GM19397 (cell line): ENCODE data around the gene CDK14.
"Not testable (repeated sequence)": the region's sequence is repeated elsewhere in the genome, so short reads cannot be mapped to it uniquely, and the experiment has no call there.

Experiments used
- ATAC-seq: cut with Tn5 transposase; IDR thresholded peaks from one replicate; pipeline ENCODE4 v1.9.1; 2021; ENCODE audit warnings: mild to moderate bottlenecking, moderate library complexity; ENCODE audit not compliant: unreplicated experiment

Gene CDK14

DNA sequence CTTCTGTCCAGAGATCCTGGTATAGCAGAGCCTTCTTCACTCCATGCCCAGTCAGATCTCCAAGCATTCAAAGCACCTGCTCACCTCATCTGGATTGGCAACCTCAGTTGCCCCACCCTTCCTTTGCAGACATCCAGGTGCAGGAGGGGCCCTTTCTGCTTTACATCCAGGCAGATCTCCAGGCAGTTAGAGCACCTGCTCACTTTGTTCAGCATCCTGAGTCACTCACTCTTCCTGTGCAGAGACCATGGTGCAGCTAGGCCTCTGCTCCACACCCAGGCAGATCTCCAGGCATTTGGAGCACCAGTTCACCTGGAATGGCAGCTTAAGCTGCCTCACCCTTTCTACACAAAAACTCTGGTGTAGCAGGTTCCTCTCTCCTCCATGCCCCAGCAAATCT, 153.1 kb downstream of the CDK14 start:
- no peak for ATAC-seq

DNA sequence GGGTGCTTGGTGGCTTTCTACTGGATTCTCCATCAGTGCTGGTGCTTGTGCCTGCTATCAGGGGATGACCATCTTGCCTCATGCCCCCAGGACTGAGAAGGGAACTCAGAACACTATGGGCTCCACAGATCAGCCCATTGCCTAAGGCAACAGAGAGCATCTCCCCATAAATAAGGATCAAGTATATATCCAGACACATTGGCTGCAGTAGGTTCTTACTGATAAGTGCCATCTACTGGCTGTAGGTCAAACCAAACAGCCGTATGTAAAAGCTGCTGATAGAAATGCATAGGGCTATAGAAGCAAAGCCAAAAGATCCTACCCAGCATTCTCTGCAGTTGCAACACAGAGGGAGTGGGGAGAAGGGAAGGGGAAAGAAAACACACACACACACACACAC, 153.7 kb downstream of the CDK14 start:
- ATAC-seq = peak; percentile 52

DNA sequence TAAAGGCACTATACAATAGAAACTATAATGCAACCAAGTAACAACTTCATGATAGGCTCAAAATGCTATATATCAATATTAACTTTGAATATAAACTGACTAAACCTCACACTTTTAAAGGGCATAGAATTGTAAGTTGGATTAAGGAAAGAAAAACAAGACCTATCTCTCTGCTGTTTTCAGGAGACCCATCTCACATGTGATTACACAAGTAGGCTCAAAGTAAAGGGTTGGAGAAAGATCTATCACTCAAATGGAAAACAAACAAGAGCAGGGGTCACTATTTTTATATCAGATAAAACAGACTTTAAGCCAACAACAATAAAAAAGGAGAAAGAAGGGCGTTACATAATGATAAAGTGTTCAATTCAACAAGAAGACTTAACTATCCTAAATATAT, 155.5 kb downstream of the CDK14 start:
- no peak for ATAC-seq

DNA sequence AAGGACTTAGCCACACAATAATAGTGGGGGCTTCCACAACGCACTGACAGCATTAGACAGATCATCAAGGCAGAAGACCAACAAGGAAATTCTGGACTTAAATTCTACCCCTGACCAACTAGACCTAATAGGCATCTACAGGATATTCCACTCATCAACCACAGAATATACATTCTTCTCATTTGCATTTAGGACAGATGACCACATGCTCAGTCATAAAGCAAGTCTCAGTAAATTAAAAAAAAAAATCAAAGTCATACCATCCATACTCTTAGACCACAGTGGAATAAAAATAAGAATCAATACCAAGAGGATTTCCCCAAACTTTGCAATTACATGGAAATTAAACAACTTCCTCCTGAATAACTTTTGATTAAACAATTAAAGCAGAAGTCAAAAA, 155.9 kb downstream of the CDK14 start:
- ATAC-seq = no peak

DNA sequence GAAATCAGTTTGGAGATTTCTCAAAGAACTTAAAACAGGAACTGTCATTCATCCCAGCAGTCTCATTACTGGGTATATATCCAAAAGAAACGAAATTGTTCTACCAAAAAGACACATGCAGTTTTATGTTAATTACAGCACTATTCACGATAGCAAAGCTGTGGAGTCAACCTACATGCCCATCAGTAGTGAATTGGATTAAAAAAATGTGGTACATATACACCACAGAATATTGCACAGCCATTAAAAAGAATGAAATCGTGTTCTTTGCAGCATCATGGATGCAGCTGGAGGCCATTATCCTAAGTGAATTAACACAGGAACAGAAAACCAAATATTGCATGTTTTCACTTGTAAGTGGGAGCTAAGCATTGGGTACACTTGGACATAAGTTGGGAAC, 158.9 kb downstream of the CDK14 start:
- no peak for ATAC-seq

DNA sequence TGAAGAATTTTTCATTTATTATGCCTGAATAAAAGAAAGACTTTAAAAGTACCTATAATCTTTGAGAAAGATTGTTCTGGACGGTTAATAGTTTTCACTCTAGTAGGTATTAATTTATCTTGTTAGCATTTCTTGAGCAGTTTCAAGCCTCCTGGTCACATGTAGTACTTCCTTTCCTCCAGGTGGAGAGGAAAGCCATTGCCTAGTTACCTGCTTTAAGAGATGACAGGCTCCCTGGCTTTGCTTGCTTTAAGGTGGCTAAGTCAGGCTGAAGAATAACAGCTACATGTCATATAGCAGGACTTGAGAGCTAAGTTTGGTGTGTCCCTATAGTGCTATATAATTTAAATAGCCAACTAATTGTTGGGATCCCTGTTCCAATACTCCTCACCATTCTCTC, 160.2 kb downstream of the CDK14 start:
- ATAC-seq = no peak

- ATAC-seq = peak; percentile 92
These were observed 161.4 kb downstream of the CDK14 start for GRCh38 chr7:90757565-90757950.

DNA sequence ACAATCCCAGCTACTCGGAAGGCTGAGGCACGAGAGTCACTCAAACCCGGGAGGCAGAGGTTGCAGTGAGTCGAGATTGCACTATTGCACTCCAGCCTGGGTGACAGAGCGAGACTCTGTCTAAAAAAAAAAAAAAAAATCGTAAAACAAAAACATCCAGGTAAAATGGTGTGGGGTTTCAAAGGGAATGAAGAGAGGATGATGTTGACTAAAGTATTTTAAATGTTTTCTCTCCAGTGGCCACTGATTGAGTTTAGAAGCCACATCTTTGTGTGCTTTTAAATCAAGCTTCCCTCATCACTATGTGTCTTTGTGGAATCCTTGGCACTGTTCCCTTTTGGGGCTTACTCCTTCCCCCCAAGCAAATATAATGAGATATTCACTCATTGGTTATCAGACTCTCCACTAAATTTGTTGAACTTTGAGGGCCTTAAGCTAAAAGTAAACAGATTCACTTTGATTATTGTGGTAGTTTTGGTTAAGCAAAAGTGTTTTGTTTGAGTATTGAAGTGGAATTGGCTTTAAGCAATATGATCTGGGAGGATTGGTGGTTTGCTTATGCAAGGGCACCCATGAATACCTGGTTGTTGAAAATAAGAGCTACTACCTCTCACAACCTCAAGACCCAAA, 162.9 kb downstream of the CDK14 start:
- ATAC-seq = no peak

DNA sequence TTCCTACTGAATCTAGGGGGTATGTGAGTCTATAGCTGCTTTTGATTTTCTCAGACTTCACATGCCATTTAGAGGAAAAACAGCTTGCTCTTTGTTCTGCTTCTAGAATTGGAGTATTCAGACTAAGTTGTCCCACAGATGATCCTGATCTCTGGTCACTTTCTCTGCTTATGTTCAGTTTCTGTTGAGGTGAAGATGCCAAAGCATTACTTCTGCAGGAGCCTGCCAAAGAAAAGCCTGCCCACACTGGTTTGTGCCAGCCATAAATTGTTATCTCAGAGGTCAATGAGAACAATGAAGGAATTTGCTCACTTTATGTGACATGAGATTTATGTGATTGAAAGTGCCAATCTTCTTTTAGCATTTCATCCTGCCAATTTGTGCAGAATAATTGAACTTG, 163.6 kb downstream of the CDK14 start:
- ATAC-seq = no peak

- ATAC-seq = no peak
These were observed 164.8 kb downstream of the CDK14 start for GRCh38 chr7:90760892-90761291.

DNA sequence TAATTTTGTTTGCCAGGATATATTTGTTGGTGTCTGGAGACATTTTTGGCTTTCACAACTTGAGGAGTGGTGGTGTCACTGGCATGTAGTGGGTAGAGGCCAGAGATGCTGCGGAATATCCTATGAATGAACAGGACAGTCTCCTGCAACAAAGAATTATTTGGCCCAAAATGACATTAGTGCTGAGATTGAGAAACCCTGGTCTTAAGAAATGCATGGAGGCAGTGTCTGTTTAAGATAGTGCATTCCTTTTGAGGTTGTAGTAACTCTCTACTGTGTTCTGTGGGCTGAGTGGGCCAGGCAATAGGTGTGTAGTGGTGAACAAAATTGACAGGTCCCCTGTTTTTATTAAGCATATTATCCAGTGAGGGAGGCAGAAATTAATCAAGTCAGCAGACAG, 165.5 kb downstream of the CDK14 start:
- no peak for ATAC-seq

DNA sequence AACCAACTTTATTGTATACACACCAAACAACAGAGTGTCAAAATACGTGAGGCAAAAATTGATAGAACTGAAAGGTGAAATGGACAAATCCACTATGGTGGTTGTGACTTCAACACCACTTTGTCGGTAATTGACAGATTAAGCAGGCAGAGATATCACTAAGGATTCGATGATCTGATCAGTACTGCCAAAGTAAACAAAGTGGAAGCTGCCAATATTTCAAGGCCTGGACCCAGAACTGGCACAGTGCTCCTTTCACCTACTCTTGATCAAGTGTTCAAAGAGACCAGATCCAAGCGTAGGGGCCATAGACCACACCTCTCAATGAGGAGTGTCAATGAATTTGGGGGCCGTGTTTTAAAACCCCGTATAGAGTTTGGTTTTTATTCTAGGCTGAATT, 167.0 kb downstream of the CDK14 start:
- no peak for ATAC-seq

- no peak for ATAC-seq
These were observed 168.9 kb downstream of the CDK14 start for GRCh38 chr7:90764848-90765570.

DNA sequence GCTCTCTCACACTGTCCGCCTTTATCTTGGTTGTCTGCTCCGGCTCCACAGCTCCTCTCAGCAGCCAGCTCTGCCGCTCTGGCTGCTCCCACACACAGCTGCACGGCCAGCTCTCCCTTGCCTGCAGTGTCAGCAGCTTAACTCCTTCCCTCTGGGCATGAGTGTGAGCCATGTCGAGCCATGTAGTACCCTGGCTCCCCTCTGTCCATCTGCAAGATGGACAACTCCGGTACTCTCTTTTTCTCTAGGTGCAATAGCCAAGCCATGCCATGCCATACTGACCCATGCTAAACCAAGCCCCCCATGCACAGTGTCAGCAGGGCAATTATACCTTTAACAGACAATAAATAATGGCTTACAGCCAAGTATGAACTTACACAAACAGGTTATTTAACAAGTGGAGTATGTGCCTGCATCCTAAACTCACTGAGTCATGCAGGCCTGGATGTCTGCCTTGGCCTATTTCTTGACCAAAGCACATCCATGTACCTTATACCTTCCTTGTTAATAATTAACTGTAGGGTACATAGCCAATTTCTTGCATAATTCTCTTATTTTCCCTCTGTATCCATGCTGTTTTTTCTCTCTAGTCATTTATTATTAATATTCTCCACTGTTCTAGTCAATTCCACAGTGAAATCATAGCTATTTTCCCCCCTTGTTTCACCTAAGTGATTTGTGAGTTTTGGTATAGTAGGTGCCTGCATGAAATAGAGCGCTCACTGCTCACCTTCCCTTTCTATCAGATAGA, 170.9 kb downstream of the CDK14 start:
- no peak for ATAC-seq

- no peak for ATAC-seq
These were observed 172.2 kb downstream of the CDK14 start for GRCh38 chr7:90768301-90768700.

DNA sequence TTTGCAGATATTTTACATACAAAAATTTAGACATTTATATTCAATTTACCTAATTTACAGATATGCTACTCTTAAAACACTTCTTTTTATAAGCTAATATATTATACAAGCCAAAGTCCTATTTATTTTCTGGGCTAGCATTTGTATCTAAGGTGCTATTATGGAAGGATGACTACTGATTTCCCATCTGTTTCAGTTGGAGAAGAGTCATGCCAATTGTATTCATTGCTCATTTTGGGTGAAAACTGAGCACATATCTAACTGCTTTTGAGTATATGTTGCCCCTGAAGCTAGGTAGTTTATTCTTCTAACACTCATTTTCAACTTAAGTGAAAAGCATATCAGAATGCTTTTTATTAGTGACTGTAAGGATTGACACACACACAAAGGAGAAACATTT, 172.9 kb downstream of the CDK14 start:
- no peak for ATAC-seq

- ATAC-seq = not testable (repeated sequence)
These were observed 173.4 kb downstream of the CDK14 start for GRCh38 chr7:90769566-90769965.

DNA sequence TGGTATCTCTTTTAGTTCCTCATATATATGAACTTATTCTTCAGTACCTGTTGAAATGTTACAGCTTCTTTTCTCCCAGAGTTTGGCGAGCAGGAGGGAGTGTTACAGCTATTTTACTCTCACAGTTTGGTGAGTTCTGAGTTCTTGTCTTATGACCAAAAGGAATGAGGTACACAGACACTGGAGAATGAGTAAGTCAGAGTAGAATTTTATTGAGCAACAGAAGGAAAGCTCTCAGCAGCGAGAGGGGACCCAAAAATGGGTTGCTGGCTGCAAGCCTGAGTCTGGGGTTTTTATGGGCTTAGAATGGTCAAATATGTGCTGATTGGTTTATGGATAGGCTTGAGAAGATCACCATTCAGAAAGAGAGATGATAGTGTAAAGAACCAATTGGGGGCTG, 175.2 kb downstream of the CDK14 start:
- no peak for ATAC-seq

GRCh38 chr7:90772410-90772809, 176.3 kb downstream of the CDK14 start:
- ATAC-seq = no peak

- no peak for ATAC-seq
These were observed 177.1 kb downstream of the CDK14 start for GRCh38 chr7:90773269-90773668.

DNA sequence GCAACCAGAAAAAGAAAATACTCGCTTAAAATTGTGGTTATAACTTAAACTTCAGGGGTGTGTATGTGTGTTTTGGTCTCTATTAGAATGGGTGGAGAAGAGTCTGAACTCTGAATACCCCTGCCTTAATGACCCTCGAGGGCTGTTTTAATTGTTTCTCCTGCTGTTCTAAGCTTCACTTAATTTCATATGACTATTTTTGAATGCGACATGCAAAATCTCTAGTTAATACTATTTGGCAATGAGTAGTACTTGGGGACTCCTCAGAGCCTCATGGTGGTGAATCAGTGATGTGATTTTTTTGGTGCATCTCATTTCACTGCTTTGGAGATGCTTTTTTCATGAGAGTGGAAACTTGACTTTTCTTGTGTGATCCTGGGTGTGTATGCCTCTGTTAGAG, 178.6 kb downstream of the CDK14 start:
- no peak for ATAC-seq

- ATAC-seq = no peak
These were observed 179.4 kb downstream of the CDK14 start for GRCh38 chr7:90775383-90775965.
